Trophoblast cell (in vitro differentiated cells and primary cell): ENCODE data around the gene SH2D4B.
A peak's percentile ranks its signal among the peaks of the same experiment; 100 is the strongest.

Source experiments
- DNase-seq, 2 donors: peaks; one replicate each; pipeline ENCODE4 v3.0.0-alpha.2; 2016
- H2AFZ ChIP-seq: 2 replicates; pipeline ENCODE4 v1.6.1; 2013; ENCODE audit warnings: low read length, moderate library complexity, mild to moderate bottlenecking; ENCODE audit not compliant: insufficient read depth, poor library complexity
- H2AK5ac ChIP-seq: 2 replicates; pipeline ENCODE4 v1.6.1; 2013; ENCODE audit warnings: mild to moderate bottlenecking, low read length
- H2BK120ac ChIP-seq: 2 replicates; pipeline ENCODE4 v1.6.1; 2013; ENCODE audit warnings: low read length, mild to moderate bottlenecking, moderate library complexity; ENCODE audit not compliant: insufficient read depth, poor library complexity
- H2BK12ac ChIP-seq: 2 replicates; pipeline ENCODE4 v1.6.1; 2013; ENCODE audit warnings: mild to moderate bottlenecking, low read length, moderate library complexity
- H2BK5ac ChIP-seq: 2 replicates; pipeline ENCODE4 v1.6.1; 2013; ENCODE audit warnings: low read length, low read depth, moderate library complexity, mild to moderate bottlenecking; ENCODE audit not compliant: poor library complexity
- H3K14ac ChIP-seq: 2 replicates; pipeline ENCODE4 v1.6.1; 2013; ENCODE audit warnings: mild to moderate bottlenecking, low read length
- H3K18ac ChIP-seq: 2 replicates; pipeline ENCODE4 v1.6.1; 2013; ENCODE audit warnings: mild to moderate bottlenecking, low read length
- H3K23ac ChIP-seq: 2 replicates; pipeline ENCODE4 v1.6.1; 2013; ENCODE audit warnings: low read length
- H3K27ac ChIP-seq: 2 replicates; pipeline ENCODE4 v1.5.1; 2013; ENCODE audit warnings: low read depth, mild to moderate bottlenecking, inconsistent platforms, low read length, moderate library complexity
- H3K27me3 ChIP-seq: 2 replicates; pipeline ENCODE4 v1.6.1; 2013; ENCODE audit warnings: inconsistent platforms, mild to moderate bottlenecking, low read length, moderate library complexity; ENCODE audit not compliant: insufficient read depth
- H3K36me3 ChIP-seq, 2 experiments: 1 replicate in 1 of 2; 2 replicates in 1 of 2; pipeline ENCODE4 v1.6.1; 2013; ENCODE audit warnings: low read length in 2 of 2, mild to moderate bottlenecking in 2 of 2, moderate library complexity in 1 of 2; ENCODE audit not compliant: insufficient read depth in 2 of 2, control insufficient read depth in 1 of 2
- H3K4ac ChIP-seq: 2 replicates; pipeline ENCODE4 v1.6.1; 2013; ENCODE audit warnings: low read depth, mild to moderate bottlenecking, low read length, moderate library complexity
- H3K4me1 ChIP-seq, 2 experiments: 1 replicate in 1 of 2; 2 replicates in 1 of 2; pipeline ENCODE4 v1.6.1; 2013; ENCODE audit warnings: low read length in 2 of 2, mild to moderate bottlenecking in 2 of 2, moderate library complexity in 1 of 2; ENCODE audit not compliant: insufficient read depth in 2 of 2, control insufficient read depth in 1 of 2
- H3K4me2 ChIP-seq: 2 replicates; pipeline ENCODE4 v1.6.1; 2013; ENCODE audit warnings: inconsistent platforms, mild to moderate bottlenecking, low read length, moderate library complexity
- H3K4me3 ChIP-seq: 2 replicates; pipeline ENCODE4 v1.5.1; 2013; ENCODE audit warnings: mild to moderate bottlenecking, low read depth, low read length, inconsistent platforms
- H3K79me1 ChIP-seq: one replicate; pipeline ENCODE4 v1.6.1; 2013; ENCODE audit warnings: low read length
- H3K79me2 ChIP-seq: 2 replicates; pipeline ENCODE4 v1.6.1; 2013; ENCODE audit warnings: low read length, mild to moderate bottlenecking; ENCODE audit not compliant: control insufficient read depth, insufficient read depth, poor library complexity
- H3K9ac ChIP-seq: 2 replicates; pipeline ENCODE4 v1.6.1; 2013; ENCODE audit warnings: mild to moderate bottlenecking, low read length
- H3K9me3 ChIP-seq: 2 replicates; pipeline ENCODE4 v1.6.1; 2013; ENCODE audit warnings: low read depth, mild to moderate bottlenecking, control low read depth, inconsistent platforms, low read length; ENCODE audit not compliant: insufficient read depth
- H4K12ac ChIP-seq: 2 replicates; pipeline ENCODE4 v1.6.1; 2013; ENCODE audit warnings: low read depth, mild to moderate bottlenecking, low read length, moderate library complexity
- H4K8ac ChIP-seq: 2 replicates; pipeline ENCODE4 v1.6.1; 2013; ENCODE audit warnings: low read depth, mild to moderate bottlenecking, low read length, moderate library complexity
- H4K91ac ChIP-seq: one replicate; pipeline ENCODE4 v1.6.1; 2013; ENCODE audit warnings: low read depth, mild to moderate bottlenecking, low read length, moderate library complexity
- WGBS: extraction: QIAGEN DNeasy Blood & Tissue Kit; methylation state at CpG from one replicate; pipeline ENCODE4 v1.1.7; 2013; ENCODE audit warnings: missing lambda C conversion rate; ENCODE audit not compliant: insufficient read length, insufficient coverage; ENCODE audit errors: extremely low coverage; 5-methylcytosine and 5-hydroxymethylcytosine counted together

SH2D4B gene

DNA sequence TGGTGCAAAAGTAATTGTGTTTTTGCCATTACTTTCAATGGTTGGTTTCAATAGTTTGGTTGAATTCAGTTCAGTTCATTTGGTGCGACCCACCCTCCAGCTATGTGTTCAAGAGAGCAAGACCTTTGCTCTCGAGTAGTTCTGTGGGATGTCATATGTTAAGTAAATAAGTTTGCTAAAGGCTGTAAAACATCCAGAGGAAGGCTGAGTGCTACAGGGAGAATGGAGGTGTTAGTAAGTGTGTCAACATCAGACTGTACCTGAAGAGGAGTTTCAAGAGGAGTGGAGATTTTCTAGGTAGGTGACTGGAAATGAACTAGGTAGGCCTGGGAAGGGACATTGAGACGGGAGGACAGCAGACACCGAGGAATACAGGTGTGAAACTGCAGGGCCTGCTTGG, 147.7 kb downstream of the SH2D4B start:
- whole genome bisulfite sequencing, result no CpG with 5 or more reads among the region's 4 CpGs
- Histone ChIP-seq H3K4me2 (no peak overlapping the region), H2AK5ac (no peak overlapping the region), H2BK5ac (no peak overlapping the region), H3K14ac (no peak overlapping the region), H2BK12ac (no peak overlapping the region), H3K4me3 (no peak overlapping the region), H2AFZ (no peak overlapping the region), H3K18ac (no peak overlapping the region), H4K91ac (no peak overlapping the region), H3K79me1 (no peaks in the 10 kb centered on the region), H4K8ac (no peak overlapping the region), H2BK120ac (no peak overlapping the region), H3K27ac (no peak overlapping the region), H3K79me2 (no peaks in the 10 kb centered on the region), H3K27me3 (no peaks in the 10 kb centered on the region), H3K36me3 (no peaks in the 10 kb centered on the region), H3K23ac (no peak overlapping the region), H3K9me3 (no peaks in the 10 kb centered on the region), H3K9ac (no peak overlapping the region), H3K4ac (no peak overlapping the region), H3K4me1 (no peaks in the 10 kb centered on the region), H4K12ac (no peak overlapping the region)
- DNase-seq, result no peak

DNA sequence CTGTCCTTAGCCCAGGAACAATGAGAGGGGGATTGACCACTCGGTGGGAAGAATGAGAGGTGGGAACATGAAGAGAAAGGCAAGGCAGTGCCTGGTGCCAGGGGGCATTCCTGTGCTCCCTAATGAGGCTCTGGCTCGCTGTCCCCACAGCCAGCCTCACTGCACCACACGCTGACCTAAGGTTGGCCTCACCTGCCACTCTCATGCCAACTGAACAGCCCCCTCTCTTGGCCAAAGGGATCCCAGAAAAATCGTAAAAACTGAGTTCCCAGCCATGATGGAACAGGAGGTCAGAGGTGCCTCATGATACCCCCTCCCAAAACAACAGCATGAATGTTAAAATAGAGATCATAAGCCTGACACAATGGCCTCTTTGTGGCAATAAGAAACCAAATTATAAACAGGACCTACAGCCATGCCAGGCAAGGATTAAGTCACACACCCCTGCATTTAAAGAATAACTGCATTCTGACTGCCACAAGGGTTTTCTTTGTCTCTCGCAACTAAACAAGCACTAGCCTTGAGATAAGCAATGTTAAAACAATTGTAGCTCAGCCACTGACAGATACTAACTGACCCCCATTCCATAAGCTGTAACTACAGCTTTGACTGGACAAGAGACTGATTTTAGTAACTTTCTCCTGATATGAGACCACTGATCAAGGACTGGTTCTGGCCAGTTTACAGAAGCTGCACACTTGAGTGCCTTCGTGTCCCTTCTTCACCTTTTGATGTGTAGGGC, 149.2 kb downstream of the SH2D4B start:
- no peak overlapping the region for H2BK5ac ChIP-seq
- H3K27me3 ChIP-seq, result no peaks in the 10 kb centered on the region
- no peak overlapping the region for H2BK120ac ChIP-seq
- no peak overlapping the region for H3K9ac ChIP-seq
- no peaks in the 10 kb centered on the region for H3K4me1 ChIP-seq
- no peak overlapping the region for H3K4ac ChIP-seq
- no peak overlapping the region for H3K23ac ChIP-seq
- no peak overlapping the region for H3K4me2 ChIP-seq
- no peak overlapping the region for H3K18ac ChIP-seq
- H4K12ac ChIP-seq, result no peak overlapping the region
- no peak overlapping the region for H4K91ac ChIP-seq
- H3K79me1 ChIP-seq, result no peaks in the 10 kb centered on the region
- no peak overlapping the region for H2AK5ac ChIP-seq
- H2BK12ac ChIP-seq, result no peak overlapping the region
- H3K14ac ChIP-seq, result no peak overlapping the region
- no peak overlapping the region for H3K27ac ChIP-seq
- DNase-seq, result no peak
- H3K9me3 ChIP-seq, result no peaks in the 10 kb centered on the region
- H2AFZ ChIP-seq, result no peak overlapping the region
- no CpG with 5 or more reads among the region's 6 CpGs for WGBS
- H3K79me2 ChIP-seq, result no peaks in the 10 kb centered on the region
- no peak overlapping the region for H4K8ac ChIP-seq
- peak overlapping the region; percentile 36 for H3K4me3 ChIP-seq
- no peaks in the 10 kb centered on the region for H3K36me3 ChIP-seq

GRCh38 chr10:80687476-80687789, 149.7 kb downstream of the SH2D4B start:
- no peak for DNase-seq
- H3K4me2 ChIP-seq, result no peak overlapping the region
- H2BK12ac ChIP-seq, result no peak overlapping the region
- H4K91ac ChIP-seq, result no peak overlapping the region
- H3K36me3 ChIP-seq, result no peaks in the 10 kb centered on the region
- no peak overlapping the region for H3K23ac ChIP-seq
- no peak overlapping the region for H3K4ac ChIP-seq
- no peak overlapping the region for H3K27ac ChIP-seq
- H3K9ac ChIP-seq, result no peak overlapping the region
- H3K4me3 ChIP-seq, result no peak overlapping the region
- H4K12ac ChIP-seq, result no peak overlapping the region
- no peak overlapping the region for H2BK5ac ChIP-seq
- no peak overlapping the region for H2BK120ac ChIP-seq
- no peaks in the 10 kb centered on the region for H3K79me1 ChIP-seq
- no peak overlapping the region for H3K18ac ChIP-seq
- no peak overlapping the region for H3K14ac ChIP-seq
- no peak overlapping the region for H4K8ac ChIP-seq
- no peaks in the 10 kb centered on the region for H3K27me3 ChIP-seq
- H3K79me2 ChIP-seq, result no peaks in the 10 kb centered on the region
- no peak overlapping the region for H2AK5ac ChIP-seq
- no CpG with 5 or more reads among the region's 1 CpG for WGBS
- no peaks in the 10 kb centered on the region for H3K9me3 ChIP-seq
- no peaks in the 10 kb centered on the region for H3K4me1 ChIP-seq
- H2AFZ ChIP-seq, result no peak overlapping the region

GRCh38 chr10:80690434-80690833, 152.7 kb downstream of the SH2D4B start:
- H4K12ac ChIP-seq, result no peak overlapping the region
- no peak overlapping the region for H4K8ac ChIP-seq
- H3K27me3 ChIP-seq, result no peaks in the 10 kb centered on the region
- no peak overlapping the region for H2BK5ac ChIP-seq
- no peak overlapping the region for H3K4me2 ChIP-seq
- no peak overlapping the region for H3K23ac ChIP-seq
- no peaks in the 10 kb centered on the region for H3K9me3 ChIP-seq
- H4K91ac ChIP-seq, result no peak overlapping the region
- no peak for DNase-seq
- H3K14ac ChIP-seq, result no peak overlapping the region
- H3K4ac ChIP-seq, result no peak overlapping the region
- H2AFZ ChIP-seq, result no peak overlapping the region
- no peak overlapping the region for H3K27ac ChIP-seq
- H3K79me1 ChIP-seq, result no peaks in the 10 kb centered on the region
- no peaks in the 10 kb centered on the region for H3K79me2 ChIP-seq
- no peak overlapping the region for H3K4me3 ChIP-seq
- H3K9ac ChIP-seq, result no peak overlapping the region
- H3K18ac ChIP-seq, result no peak overlapping the region
- H3K4me1 ChIP-seq, result no peaks in the 10 kb centered on the region
- H2AK5ac ChIP-seq, result no peak overlapping the region
- H2BK12ac ChIP-seq, result no peak overlapping the region
- H2BK120ac ChIP-seq, result no peak overlapping the region
- no peaks in the 10 kb centered on the region for H3K36me3 ChIP-seq
